ENCODE results near the gene PNKD.

PNKD gene

GRCh38 chr2:218245214-218245613 lies 25.1 kb upstream of the PNKD start:
- H3K4me3 ChIP-seq, result no peak overlapping the region
- H3K9me3 ChIP-seq (replicated peaks in 1 of 11), result no peaks in the 10 kb centered on the region
- peaks cover 0 to 19% (median 0%) of the 10 kb centered on the region in 10 experiments; a peak in 5 of 20 replicates for H3K4me1 ChIP-seq
- H4K20me1 ChIP-seq, result peaks cover 0 to 100% (median 81%) of the 10 kb centered on the region in 11 experiments; a peak in 20 of 22 replicates
- H3K27ac ChIP-seq, result no peak overlapping the region
- TF ChIP-seq Cebpa-rat (IDR thresholded peaks at IDR 0.05), result no peak
- no peak overlapping the region for H3K4me2 ChIP-seq
- H3K36me3 ChIP-seq, result peaks cover 100% of the 10 kb centered on the region in 11 experiments
- H3K9ac ChIP-seq, result no peak overlapping the region
- H3K27me3 ChIP-seq, result no peaks in the 10 kb centered on the region

GRCh38 chr2:218249691-218250090 lies 20.6 kb upstream of the PNKD start:
- no peaks in the 10 kb centered on the region for H3K27me3 ChIP-seq
- no peak for TF ChIP-seq Cebpa-rat (IDR thresholded peaks at IDR 0.05)

GRCh38 chr2:218252509-218253231 lies 17.6 kb upstream of the PNKD start:
- Histone ChIP-seq H3K36me3 (peaks cover 87 to 95% (median 92%) of the 10 kb centered on the region in 11 experiments), H3K9ac (peak overlapping the region in 7 of 11 experiments; percentile 17 to 63 (median 27); a peak in 10 of 22 replicates), H3K27ac (peak overlapping the region in 9 of 11 experiments; percentile 37 to 64 (median 51); a peak in 16 of 22 replicates)

More at GRCh38 chr2:218249691-218250090, 20.6 kb upstream of the PNKD start:
- Histone ChIP-seq H3K4me1 (peaks cover 0 to 64% (median 22%) of the 10 kb centered on the region in 10 experiments; a peak in 14 of 20 replicates), H4K20me1 (peaks cover 10 to 100% (median 85%) of the 10 kb centered on the region in 11 experiments), H3K36me3 (peaks cover 100% of the 10 kb centered on the region in 11 experiments), H3K4me2 (peak overlapping the region in 1 of 11 experiments; percentile 15; a peak in 1 of 22 replicates), H3K9me3 (replicated peaks in 1 of 11) (no peaks in the 10 kb centered on the region), H3K9ac (0 out of 22 replicates have a peak overlapping the region, but pooled peaks of 2 of the 11 experiments have one; percentile 30 to 31), H3K27ac (peak overlapping the region in 2 of 11 experiments; percentile 1 to 25; a peak in 1 of 22 replicates), H3K4me3 (no peak overlapping the region)

GRCh38 chr2:218253232-218253625 lies 17.1 kb upstream of the PNKD start:
- H3K4me1 ChIP-seq, result peaks cover 14 to 97% (median 44%) of the 10 kb centered on the region in 10 experiments
- peak overlapping the region in 8 of 11 experiments; percentile 23 to 64 (median 52); a peak in 14 of 22 replicates for H3K27ac ChIP-seq
- H3K36me3 ChIP-seq, result peaks cover 82 to 89% (median 87%) of the 10 kb centered on the region in 11 experiments
- no peak overlapping the region for H3K4me3 ChIP-seq
- no peak for TF ChIP-seq Cebpa-rat (IDR thresholded peaks at IDR 0.05)
- peak overlapping the region in 7 of 11 experiments; percentile 3 to 93 (median 62); a peak in 8 of 22 replicates for H3K4me2 ChIP-seq
- H3K27me3 ChIP-seq, result no peaks in the 10 kb centered on the region
- H3K9ac ChIP-seq, result peak overlapping the region in 6 of 11 experiments; percentile 5 to 63 (median 42); a peak in 5 of 22 replicates
- H3K9me3 ChIP-seq (replicated peaks in 1 of 11), result no peaks in the 10 kb centered on the region
- peaks cover 19 to 92% (median 80%) of the 10 kb centered on the region in 11 experiments for H4K20me1 ChIP-seq

More at GRCh38 chr2:218252509-218253231, 17.6 kb upstream of the PNKD start:
- H4K20me1 ChIP-seq, result peaks cover 18 to 98% (median 84%) of the 10 kb centered on the region in 11 experiments
- H3K27me3 ChIP-seq, result no peaks in the 10 kb centered on the region
- H3K4me1 ChIP-seq, result peaks cover 8 to 93% (median 39%) of the 10 kb centered on the region in 10 experiments
- H3K4me2 ChIP-seq, result peak overlapping the region in 8 of 11 experiments; percentile 12 to 93 (median 58); a peak in 15 of 22 replicates
- no peak overlapping the region for H3K4me3 ChIP-seq
- TF ChIP-seq Cebpa-rat (IDR thresholded peaks at IDR 0.05), result no peak
- no peaks in the 10 kb centered on the region for H3K9me3 ChIP-seq (replicated peaks in 1 of 11)

GRCh38 chr2:218255446-218255845 lies 14.9 kb upstream of the PNKD start:
- H3K4me3 ChIP-seq, result no peak overlapping the region
- no peak for TF ChIP-seq Cebpa-rat (IDR thresholded peaks at IDR 0.05)
- H3K27me3 ChIP-seq, result no peaks in the 10 kb centered on the region
- peak overlapping the region in 3 of 11 experiments; percentile 18 to 81 (median 41); a peak in 5 of 22 replicates for H3K27ac ChIP-seq
- peak overlapping the region in 3 of 11 experiments; percentile 89 to 93 (median 93); a peak in 5 of 22 replicates for H3K4me2 ChIP-seq
- peaks cover 19 to 70% (median 63%) of the 10 kb centered on the region in 11 experiments for H4K20me1 ChIP-seq
- H3K36me3 ChIP-seq, result peaks cover 60 to 67% (median 65%) of the 10 kb centered on the region in 11 experiments
- peaks cover 29 to 100% (median 65%) of the 10 kb centered on the region in 10 experiments for H3K4me1 ChIP-seq
- H3K9me3 ChIP-seq (replicated peaks in 1 of 11), result no peaks in the 10 kb centered on the region
- H3K9ac ChIP-seq, result no peak overlapping the region; a peak in 1 of 22 replicates

GRCh38 chr2:218256612-218257350 lies 13.5 kb upstream of the PNKD start:
- Histone ChIP-seq H3K36me3 (peaks cover 46 to 54% (median 51%) of the 10 kb centered on the region in 11 experiments), H3K27ac (peak overlapping the region; percentile 5 to 89 (median 69); a peak in 20 of 22 replicates), H4K20me1 (peaks cover 19 to 57% (median 49%) of the 10 kb centered on the region in 11 experiments), H3K4me1 (peaks cover 39 to 100% (median 74%) of the 10 kb centered on the region in 10 experiments), H3K9me3 (replicated peaks in 1 of 11) (no peaks in the 10 kb centered on the region), H3K9ac (peak overlapping the region in 7 of 11 experiments; percentile 5 to 55 (median 33); a peak in 8 of 22 replicates), H3K4me3 (no peak overlapping the region), H3K4me2 (peak overlapping the region; percentile 66 to 98 (median 76); a peak in 20 of 22 replicates), H3K27me3 (no peaks in the 10 kb centered on the region)
- TF ChIP-seq Cebpa-rat (IDR thresholded peaks at IDR 0.05), result no peak

GRCh38 chr2:218257390-218257981 lies 12.8 kb upstream of the PNKD start:
- Histone ChIP-seq H3K36me3 (peaks cover 39 to 48% (median 46%) of the 10 kb centered on the region in 11 experiments), H3K27me3 (no peaks in the 10 kb centered on the region), H4K20me1 (peaks cover 15 to 57% (median 44%) of the 10 kb centered on the region in 11 experiments), H3K4me1 (peaks cover 46 to 100% (median 74%) of the 10 kb centered on the region in 10 experiments), H3K4me3 (no peak overlapping the region), H3K9me3 (replicated peaks in 1 of 11) (no peaks in the 10 kb centered on the region), H3K4me2 (peak overlapping the region; percentile 66 to 98 (median 76)), H3K27ac (peak overlapping the region; percentile 5 to 89 (median 69); a peak in 21 of 22 replicates), H3K9ac (peak overlapping the region in 7 of 11 experiments; percentile 5 to 55 (median 39); a peak in 9 of 22 replicates)
- TF ChIP-seq Cebpa-rat (IDR thresholded peaks at IDR 0.05), result no peak
